ENCODE data around the gene PTPRK.

- TF ChIP-seq CTCF (IDR thresholded peaks at IDR 0.05) (no peak), POLR2A (IDR thresholded peaks at IDR 0.05) (no peak)
Observed at GRCh38 chr6:128422200-128422599, 98.2 kb downstream of the PTPRK start.
